ENCODE data around the gene CDKL5. TPM values are rescaled to one million over a fixed set of nuclear protein-coding genes. Genes with fewer than 3 reads are reported as not detected.
A peak's percentile ranks its signal among the peaks of the same experiment; 100 is the strongest.

The CDKL5 gene
- total and polyA plus RNA-seq, 2 experiments from 2014 or later: 7.5 to 13.7 TPM

DNA sequence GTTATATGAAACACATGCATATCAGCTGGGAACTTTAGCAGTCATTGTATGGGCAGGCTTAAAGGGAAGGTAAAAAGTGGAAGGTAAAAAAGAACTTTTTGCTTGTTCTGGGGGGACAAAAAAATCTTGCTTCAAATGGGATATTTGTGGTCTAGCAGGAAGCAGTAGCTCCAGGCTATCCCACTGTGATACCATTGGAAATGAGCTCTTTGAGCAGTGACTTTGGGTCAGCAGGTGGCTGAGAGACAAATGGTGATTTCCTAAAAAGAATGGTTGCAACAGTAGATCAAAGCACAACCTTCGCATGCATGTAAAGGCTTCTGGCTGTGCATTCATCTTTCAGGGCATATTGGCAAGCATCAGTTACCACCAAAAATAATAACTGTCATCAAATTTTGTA, 140.3 kb downstream of the CDKL5 start:
- no peaks in the 10 kb centered on the region for H3K9me3 Mint-ChIP-seq
- H3K27me3 ChIP-seq (ENCODE audit: insufficient read depth): no peaks in the 10 kb centered on the region
- no peak overlapping the region for H3K4me3 ChIP-seq
- H3K4me1 ChIP-seq (ENCODE audit: insufficient read depth): no peaks in the 10 kb centered on the region
- H3K27me3 Mint-ChIP-seq (ENCODE audit: insufficient read depth, low read depth, poor library complexity): no peaks in the 10 kb centered on the region
- no peaks in the 10 kb centered on the region for H3F3A ChIP-seq (replicated peaks; ENCODE audit: low read depth)
- H3K4me1 Mint-ChIP-seq: peaks cover 17% of the 10 kb centered on the region
- peak; percentile 54; the same call in 2 of the 3 replicates for ATAC-seq
- H3K27ac ChIP-seq (ENCODE audit: low read depth): no peak overlapping the region; the same call in 1 of the 2 replicates
- H3K4me2 ChIP-seq: peak overlapping the region; percentile 50; the same call in 1 of the 2 replicates
- H3K4me3 Mint-ChIP-seq: no peak overlapping the region
- H4K20me1 ChIP-seq (replicated peaks; ENCODE audit: insufficient read depth): no peaks in the 10 kb centered on the region
- no peak overlapping the region for H2AFZ ChIP-seq
- no peaks in the 10 kb centered on the region for H3K9me2 ChIP-seq (ENCODE audit: insufficient read depth)
- no peaks in the 10 kb centered on the region for H3K36me3 Mint-ChIP-seq (ENCODE audit: low read depth)
- DNase-seq (ENCODE audit: low spot score): peak; percentile 17
- no peak for TF ChIP-seq ZNF114 (CRISPR knock-in tag; IDR thresholded peaks at IDR 0.05)
- TF ChIP-seq, protein P1, sequence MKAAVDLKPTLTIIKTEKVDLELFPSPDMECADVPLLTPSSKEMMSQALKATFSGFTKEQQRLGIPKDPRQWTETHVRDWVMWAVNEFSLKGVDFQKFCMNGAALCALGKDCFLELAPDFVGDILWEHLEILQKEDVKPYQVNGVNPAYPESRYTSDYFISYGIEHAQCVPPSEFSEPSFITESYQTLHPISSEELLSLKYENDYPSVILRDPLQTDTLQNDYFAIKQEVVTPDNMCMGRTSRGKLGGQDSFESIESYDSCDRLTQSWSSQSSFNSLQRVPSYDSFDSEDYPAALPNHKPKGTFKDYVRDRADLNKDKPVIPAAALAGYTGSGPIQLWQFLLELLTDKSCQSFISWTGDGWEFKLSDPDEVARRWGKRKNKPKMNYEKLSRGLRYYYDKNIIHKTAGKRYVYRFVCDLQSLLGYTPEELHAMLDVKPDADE (IDR thresholded peaks at IDR 0.05): no peak
- no peak for TF ChIP-seq JUNB (IDR thresholded peaks at IDR 0.05; ENCODE audit: unreplicated experiment)
- TF ChIP-seq, protein P2, sequence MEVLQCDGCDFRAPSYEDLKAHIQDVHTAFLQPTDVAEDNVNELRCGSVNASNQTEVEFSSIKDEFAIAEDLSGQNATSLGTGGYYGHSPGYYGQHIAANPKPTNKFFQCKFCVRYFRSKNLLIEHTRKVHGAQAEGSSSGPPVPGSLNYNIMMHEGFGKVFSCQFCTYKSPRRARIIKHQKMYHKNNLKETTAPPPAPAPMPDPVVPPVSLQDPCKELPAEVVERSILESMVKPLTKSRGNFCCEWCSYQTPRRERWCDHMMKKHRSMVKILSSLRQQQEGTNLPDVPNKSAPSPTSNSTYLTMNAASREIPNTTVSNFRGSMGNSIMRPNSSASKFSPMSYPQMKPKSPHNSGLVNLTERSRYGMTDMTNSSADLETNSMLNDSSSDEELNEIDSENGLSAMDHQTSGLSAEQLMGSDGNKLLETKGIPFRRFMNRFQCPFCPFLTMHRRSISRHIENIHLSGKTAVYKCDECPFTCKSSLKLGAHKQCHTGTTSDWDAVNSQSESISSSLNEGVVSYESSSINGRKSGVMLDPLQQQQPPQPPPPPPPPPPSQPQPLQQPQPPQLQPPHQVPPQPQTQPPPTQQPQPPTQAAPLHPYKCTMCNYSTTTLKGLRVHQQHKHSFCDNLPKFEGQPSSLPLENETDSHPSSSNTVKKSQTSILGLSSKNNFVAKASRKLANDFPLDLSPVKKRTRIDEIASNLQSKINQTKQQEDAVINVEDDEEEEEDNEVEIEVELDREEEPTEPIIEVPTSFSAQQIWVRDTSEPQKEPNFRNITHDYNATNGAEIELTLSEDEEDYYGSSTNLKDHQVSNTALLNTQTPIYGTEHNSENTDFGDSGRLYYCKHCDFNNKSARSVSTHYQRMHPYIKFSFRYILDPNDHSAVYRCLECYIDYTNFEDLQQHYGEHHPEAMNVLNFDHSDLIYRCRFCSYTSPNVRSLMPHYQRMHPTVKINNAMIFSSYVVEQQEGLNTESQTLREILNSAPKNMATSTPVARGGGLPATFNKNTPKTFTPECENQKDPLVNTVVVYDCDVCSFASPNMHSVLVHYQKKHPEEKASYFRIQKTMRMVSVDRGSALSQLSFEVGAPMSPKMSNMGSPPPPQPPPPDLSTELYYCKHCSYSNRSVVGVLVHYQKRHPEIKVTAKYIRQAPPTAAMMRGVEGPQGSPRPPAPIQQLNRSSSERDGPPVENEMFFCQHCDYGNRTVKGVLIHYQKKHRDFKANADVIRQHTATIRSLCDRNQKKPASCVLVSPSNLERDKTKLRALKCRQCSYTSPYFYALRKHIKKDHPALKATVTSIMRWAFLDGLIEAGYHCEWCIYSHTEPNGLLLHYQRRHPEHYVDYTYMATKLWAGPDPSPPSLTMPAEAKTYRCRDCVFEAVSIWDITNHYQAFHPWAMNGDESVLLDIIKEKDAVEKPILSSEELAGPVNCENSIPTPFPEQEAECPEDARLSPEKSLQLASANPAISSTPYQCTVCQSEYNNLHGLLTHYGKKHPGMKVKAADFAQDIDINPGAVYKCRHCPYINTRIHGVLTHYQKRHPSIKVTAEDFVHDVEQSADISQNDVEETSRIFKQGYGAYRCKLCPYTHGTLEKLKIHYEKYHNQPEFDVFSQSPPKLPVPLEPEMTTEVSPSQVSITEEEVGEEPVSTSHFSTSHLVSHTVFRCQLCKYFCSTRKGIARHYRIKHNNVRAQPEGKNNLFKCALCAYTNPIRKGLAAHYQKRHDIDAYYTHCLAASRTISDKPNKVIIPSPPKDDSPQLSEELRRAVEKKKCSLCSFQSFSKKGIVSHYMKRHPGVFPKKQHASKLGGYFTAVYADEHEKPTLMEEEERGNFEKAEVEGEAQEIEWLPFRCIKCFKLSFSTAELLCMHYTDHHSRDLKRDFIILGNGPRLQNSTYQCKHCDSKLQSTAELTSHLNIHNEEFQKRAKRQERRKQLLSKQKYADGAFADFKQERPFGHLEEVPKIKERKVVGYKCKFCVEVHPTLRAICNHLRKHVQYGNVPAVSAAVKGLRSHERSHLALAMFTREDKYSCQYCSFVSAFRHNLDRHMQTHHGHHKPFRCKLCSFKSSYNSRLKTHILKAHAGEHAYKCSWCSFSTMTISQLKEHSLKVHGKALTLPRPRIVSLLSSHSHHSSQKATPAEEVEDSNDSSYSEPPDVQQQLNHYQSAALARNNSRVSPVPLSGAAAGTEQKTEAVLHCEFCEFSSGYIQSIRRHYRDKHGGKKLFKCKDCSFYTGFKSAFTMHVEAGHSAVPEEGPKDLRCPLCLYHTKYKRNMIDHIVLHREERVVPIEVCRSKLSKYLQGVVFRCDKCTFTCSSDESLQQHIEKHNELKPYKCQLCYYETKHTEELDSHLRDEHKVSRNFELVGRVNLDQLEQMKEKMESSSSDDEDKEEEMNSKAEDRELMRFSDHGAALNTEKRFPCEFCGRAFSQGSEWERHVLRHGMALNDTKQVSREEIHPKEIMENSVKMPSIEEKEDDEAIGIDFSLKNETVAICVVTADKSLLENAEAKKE (CRISPR knock-in tag; IDR thresholded peaks at IDR 0.05): no peak
- TF ChIP-seq ZNF331 (CRISPR knock-in tag; IDR thresholded peaks at IDR 0.05; ENCODE audit: low read depth): no peak
- TF ChIP-seq POLR2AphosphoS5 (IDR thresholded peaks at IDR 0.05; ENCODE audit: low read depth): no peak
- no peak for TF ChIP-seq EZH2 (IDR thresholded peaks at IDR 0.05; ENCODE audit: low read depth, unreplicated experiment)
- TF ChIP-seq NANOG (IDR thresholded peaks at IDR 0.05; ENCODE audit: borderline replicate concordance): no peak
- TF ChIP-seq, protein P3, sequence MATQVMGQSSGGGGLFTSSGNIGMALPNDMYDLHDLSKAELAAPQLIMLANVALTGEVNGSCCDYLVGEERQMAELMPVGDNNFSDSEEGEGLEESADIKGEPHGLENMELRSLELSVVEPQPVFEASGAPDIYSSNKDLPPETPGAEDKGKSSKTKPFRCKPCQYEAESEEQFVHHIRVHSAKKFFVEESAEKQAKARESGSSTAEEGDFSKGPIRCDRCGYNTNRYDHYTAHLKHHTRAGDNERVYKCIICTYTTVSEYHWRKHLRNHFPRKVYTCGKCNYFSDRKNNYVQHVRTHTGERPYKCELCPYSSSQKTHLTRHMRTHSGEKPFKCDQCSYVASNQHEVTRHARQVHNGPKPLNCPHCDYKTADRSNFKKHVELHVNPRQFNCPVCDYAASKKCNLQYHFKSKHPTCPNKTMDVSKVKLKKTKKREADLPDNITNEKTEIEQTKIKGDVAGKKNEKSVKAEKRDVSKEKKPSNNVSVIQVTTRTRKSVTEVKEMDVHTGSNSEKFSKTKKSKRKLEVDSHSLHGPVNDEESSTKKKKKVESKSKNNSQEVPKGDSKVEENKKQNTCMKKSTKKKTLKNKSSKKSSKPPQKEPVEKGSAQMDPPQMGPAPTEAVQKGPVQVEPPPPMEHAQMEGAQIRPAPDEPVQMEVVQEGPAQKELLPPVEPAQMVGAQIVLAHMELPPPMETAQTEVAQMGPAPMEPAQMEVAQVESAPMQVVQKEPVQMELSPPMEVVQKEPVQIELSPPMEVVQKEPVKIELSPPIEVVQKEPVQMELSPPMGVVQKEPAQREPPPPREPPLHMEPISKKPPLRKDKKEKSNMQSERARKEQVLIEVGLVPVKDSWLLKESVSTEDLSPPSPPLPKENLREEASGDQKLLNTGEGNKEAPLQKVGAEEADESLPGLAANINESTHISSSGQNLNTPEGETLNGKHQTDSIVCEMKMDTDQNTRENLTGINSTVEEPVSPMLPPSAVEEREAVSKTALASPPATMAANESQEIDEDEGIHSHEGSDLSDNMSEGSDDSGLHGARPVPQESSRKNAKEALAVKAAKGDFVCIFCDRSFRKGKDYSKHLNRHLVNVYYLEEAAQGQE (IDR thresholded peaks at IDR 0.05; ENCODE audit: unreplicated experiment): no peak
- TF ChIP-seq, protein P4, sequence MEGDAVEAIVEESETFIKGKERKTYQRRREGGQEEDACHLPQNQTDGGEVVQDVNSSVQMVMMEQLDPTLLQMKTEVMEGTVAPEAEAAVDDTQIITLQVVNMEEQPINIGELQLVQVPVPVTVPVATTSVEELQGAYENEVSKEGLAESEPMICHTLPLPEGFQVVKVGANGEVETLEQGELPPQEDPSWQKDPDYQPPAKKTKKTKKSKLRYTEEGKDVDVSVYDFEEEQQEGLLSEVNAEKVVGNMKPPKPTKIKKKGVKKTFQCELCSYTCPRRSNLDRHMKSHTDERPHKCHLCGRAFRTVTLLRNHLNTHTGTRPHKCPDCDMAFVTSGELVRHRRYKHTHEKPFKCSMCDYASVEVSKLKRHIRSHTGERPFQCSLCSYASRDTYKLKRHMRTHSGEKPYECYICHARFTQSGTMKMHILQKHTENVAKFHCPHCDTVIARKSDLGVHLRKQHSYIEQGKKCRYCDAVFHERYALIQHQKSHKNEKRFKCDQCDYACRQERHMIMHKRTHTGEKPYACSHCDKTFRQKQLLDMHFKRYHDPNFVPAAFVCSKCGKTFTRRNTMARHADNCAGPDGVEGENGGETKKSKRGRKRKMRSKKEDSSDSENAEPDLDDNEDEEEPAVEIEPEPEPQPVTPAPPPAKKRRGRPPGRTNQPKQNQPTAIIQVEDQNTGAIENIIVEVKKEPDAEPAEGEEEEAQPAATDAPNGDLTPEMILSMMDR (conservative IDR thresholded peaks at IDR 0.05; ENCODE audit: low read depth in 2 of 2): no peak
- no peak for TF ChIP-seq EZH2phosphoT487 (IDR thresholded peaks at IDR 0.05; ENCODE audit: unreplicated experiment)
- no peak for TF ChIP-seq STAT1 (IDR thresholded peaks at IDR 0.05; ENCODE audit: unreplicated experiment)
- no peak for TF ChIP-seq CREB1 (CRISPR knock-in tag; IDR thresholded peaks at IDR 0.05; ENCODE audit: low read depth)
- 0 out of 2 replicates have a peak overlapping the region, but pooled peaks have one; percentile 31 for H3K27ac Mint-ChIP-seq
- H3K79me2 ChIP-seq (replicated peaks; ENCODE audit: insufficient read depth): 0 out of 2 replicates have a peak, but pooled peaks cover 3% of the 10 kb centered on the region
- H3K36me3 ChIP-seq (ENCODE audit: insufficient read depth): no peaks in the 10 kb centered on the region

Measured in GM23338 (cell line).